Panc1 (cell line): Measurements from ENCODE around the gene STARD13. TPM values are rescaled to one million over a fixed set of nuclear protein-coding genes. Genes with fewer than 3 reads are reported as not detected.

ENCODE experiments used
- ATAC-seq: fragments of 200-7000 bp; cut with Tn5 transposase; 2 replicates; pipeline ENCODE4 v1.9.1; 2020; ENCODE audit warnings: mild to moderate bottlenecking, moderate library complexity
- BruUV-seq: library from RNA; stranded (reverse); fragments of 400-500 nt; replicated peaks from 2 replicates; lab custom pipeline; 2021; lab: Mats Ljungman, UMichigan
- CTCF ChIA-PET: fragments of 300-600 bp; sonication (Branson Sonifier 250); formaldehyde crosslinking; loops from one replicate; lab custom pipeline; 2022; ENCODE audit warnings: antibody characterized with exemption; lab: Charles Lee
- POLR2A ChIA-PET: fragments of 300-600 bp; sonication (Branson Sonifier 250); formaldehyde crosslinking; loops from one replicate; lab custom pipeline; 2022; ENCODE audit warnings: antibody characterized with exemption; lab: Charles Lee
- DNase-seq: peaks from one replicate; pipeline ENCODE4 v3.0.0-alpha.2; 2010; ENCODE audit warnings: low read depth, low spot score
- H3K27ac ChIP-seq: 2 replicates; pipeline ENCODE4 v1.5.1; 2011; ENCODE audit warnings: mild to moderate bottlenecking, low read length, inconsistent platforms
- H3K27me3 ChIP-seq: fragments of 200-500 bp; sonication (Bioruptor generic); 2 replicates; pipeline ENCODE4 v1.6.0; 2014; ENCODE audit warnings: low read length, inconsistent platforms; ENCODE audit not compliant: control insufficient read depth, insufficient read depth
- H3K36me3 ChIP-seq: fragments of 200-500 bp; sonication (Bioruptor generic); 2 replicates; pipeline ENCODE4 v1.5.1; 2014; ENCODE audit warnings: inconsistent platforms, mild to moderate bottlenecking, low read length, moderate library complexity; ENCODE audit not compliant: control insufficient read depth, insufficient read depth
- H3K4me1 ChIP-seq: 2 replicates; pipeline ENCODE4 v1.5.1; 2011; ENCODE audit warnings: inconsistent platforms, mild to moderate bottlenecking, low read length, moderate library complexity; ENCODE audit not compliant: control insufficient read depth, insufficient read depth
- H3K4me3 ChIP-seq, 2 experiments: 2 replicates each; pipeline ENCODE4 v1.5.1; 2011 to 2012; ENCODE audit warnings: low read depth in 2 of 2, low read length in 2 of 2, mild to moderate bottlenecking in 2 of 2, inconsistent platforms in 1 of 2, moderate library complexity in 1 of 2
- H3K9me3 ChIP-seq: fragments of 200-500 bp; sonication (Bioruptor generic); 2 replicates; pipeline ENCODE4 v1.5.1; 2014; ENCODE audit warnings: low read depth, mild to moderate bottlenecking, inconsistent platforms, low read length, moderate library complexity; ENCODE audit not compliant: control insufficient read depth, insufficient read depth
- CTCF ChIP-seq: fragments of 450-650 bp; IDR thresholded peaks from 2 replicates; pipeline ENCODE4 v1.5.1; 2017; ENCODE audit warnings: mild to moderate bottlenecking
- POLR2AphosphoS5 ChIP-seq: IDR thresholded peaks from 2 replicates; pipeline ENCODE4 v1.6.1; 2012; ENCODE audit warnings: mild to moderate bottlenecking, low read depth, low read length, moderate library complexity
- REST ChIP-seq, 2 experiments: IDR thresholded peaks; 2 replicates each; pipeline ENCODE4 v1.6.1; 2011 to 2012; ENCODE audit warnings: low read depth in 2 of 2, control low read depth in 1 of 2, low read length in 1 of 2, mild to moderate bottlenecking in 1 of 2, moderate library complexity in 1 of 2; ENCODE audit not compliant: insufficient read depth in 1 of 2
- SIN3A ChIP-seq: IDR thresholded peaks from 2 replicates; pipeline ENCODE4 v1.6.1; 2012; ENCODE audit warnings: low read depth, mild to moderate bottlenecking, low read length, moderate library complexity, borderline replicate concordance; ENCODE audit not compliant: insufficient read depth
- TCF7L2 ChIP-seq: IDR thresholded peaks from 2 replicates; pipeline ENCODE4 v1.6.1; 2011; ENCODE audit warnings: mild to moderate bottlenecking, low read depth, low read length, inconsistent platforms
- in situ Hi-C: cut with HindIII; loops from 2 replicates; pipeline ENCODE4 v1.10.0; 2016; ENCODE audit warnings: low sequenced_read_pairs, low pct_unique_long_range_greater_than_20kb
- intact Hi-C: fragments of 100-400 bp; cut with micrococcal nuclease; formaldehyde crosslinking; loops from one replicate; pipeline ENCODE4 v1.10.0; 2022; ENCODE audit not compliant: unreplicated experiment
- total RNA-seq: library from RNA; stranded (reverse); gene quantifications from one replicate; pipeline ENCODE4 v1.2.1, GENCODE V29; 2021; ENCODE audit not compliant: unreplicated experiment

Gene STARD13
- total RNA-seq, 1 experiment from 2014 or later: 6.5 TPM

GRCh38 chr13:33312150-33312860 lies 26.8 kb upstream of the STARD13 start:
- H3K27me3 ChIP-seq: no peaks in the 10 kb centered on the region
- ATAC-seq: no peak
- CTCF ChIA-PET: no interaction called here
- BruUV-seq: no TSS peak
- H3K4me1 ChIP-seq: no peaks in the 10 kb centered on the region
- peak; percentile 10 for DNase-seq
- no peaks in the 10 kb centered on the region for H3K9me3 ChIP-seq
- peak; percentile 33; the same call in 1 of the 2 replicates for TF ChIP-seq CTCF
- no peak for TF ChIP-seq SIN3A
- no peak for TF ChIP-seq REST (IDR thresholded peaks at IDR 0.05; ENCODE audit: insufficient read depth in 1 of 2, low read depth in 2 of 2, low read length in 1 of 2)
- no peak for TF ChIP-seq TCF7L2
- no peak overlapping the region for H3K4me3 ChIP-seq
- intact Hi-C loops (no loop called here), in situ Hi-C loops (no loop called here)
- H3K27ac ChIP-seq: no peak overlapping the region
- POLR2A ChIA-PET: no interaction called here
- H3K36me3 ChIP-seq: no peaks in the 10 kb centered on the region

GRCh38 chr13:33311040-33311439 lies 25.5 kb upstream of the STARD13 start:
- H3K9me3 ChIP-seq: no peaks in the 10 kb centered on the region
- no TSS peak for BruUV-seq
- intact Hi-C loops: no loop called here
- CTCF ChIA-PET: no interaction called here
- TF ChIP-seq TCF7L2 (no peak), CTCF (no peak), SIN3A (no peak), POLR2AphosphoS5 (no peak), REST (IDR thresholded peaks at IDR 0.05; ENCODE audit: insufficient read depth in 1 of 2, low read depth in 2 of 2, low read length in 1 of 2) (no peak)
- no peaks in the 10 kb centered on the region for H3K27me3 ChIP-seq
- no peak overlapping the region for H3K27ac ChIP-seq
- in situ Hi-C loops: no loop called here
- no peaks in the 10 kb centered on the region for H3K4me1 ChIP-seq
- POLR2A ChIA-PET: no interaction called here
- DNase-seq: no peak
- no peak for ATAC-seq
- no peaks in the 10 kb centered on the region for H3K36me3 ChIP-seq
- no peak overlapping the region for H3K4me3 ChIP-seq
